ENCODE measurements around the gene CFAP92.

Gene CFAP92

GRCh38 chr3:129007792-129008191, 13.9 kb upstream of the CFAP92 start:
- no peak for DNase-seq (ENCODE audit: low read depth)

GRCh38 chr3:129006864-129007263, 13.0 kb upstream of the CFAP92 start:
- no peak for DNase-seq (ENCODE audit: low read depth)

- no peak for DNase-seq (ENCODE audit: low read depth)
These were observed 11.8 kb upstream of the CFAP92 start for GRCh38 chr3:129005526-129006303.

GRCh38 chr3:129004639-129005295, 10.9 kb upstream of the CFAP92 start:
- no peak for DNase-seq (ENCODE audit: low read depth)

- DNase-seq (ENCODE audit: low read depth) = peak; percentile 39
These were observed 9.8 kb upstream of the CFAP92 start for GRCh38 chr3:129003578-129004112.

GRCh38 chr3:129002573-129003569, 9.0 kb upstream of the CFAP92 start:
- DNase-seq (ENCODE audit: low read depth) = no peak

GRCh38 chr3:129001806-129002572, 8.1 kb upstream of the CFAP92 start:
- no peak for DNase-seq (ENCODE audit: low read depth)

- DNase-seq (ENCODE audit: low read depth) = no peak
These were observed 7.4 kb upstream of the CFAP92 start, which contains the start of gene EFCC1 for GRCh38 chr3:129001101-129001805. EFCC1 (plus strand) TSS chr3:129001304; CDS start chr3:129001629, 325 bp downstream.

- no peak for DNase-seq (ENCODE audit: low read depth)
These were observed 6.8 kb upstream of the CFAP92 start for GRCh38 chr3:129000742-129001100.

- DNase-seq (ENCODE audit: low read depth) = no peak
These were observed 5.2 kb upstream of the CFAP92 start for GRCh38 chr3:128999102-128999501.

- DNase-seq (ENCODE audit: low read depth) = no peak
These were observed 4.7 kb upstream of the CFAP92 start for GRCh38 chr3:128998561-128998960.

- no peak for DNase-seq (ENCODE audit: low read depth)
These were observed 3.7 kb upstream of the CFAP92 start for GRCh38 chr3:128997486-128998133.

GRCh38 chr3:128996726-128997125, 2.9 kb upstream of the CFAP92 start:
- no peak for DNase-seq (ENCODE audit: low read depth)

GRCh38 chr3:128996200-128996599, 2.3 kb upstream of the CFAP92 start:
- no peak for DNase-seq (ENCODE audit: low read depth)

GRCh38 chr3:128995737-128996136, 1.9 kb upstream of the CFAP92 start:
- no peak for DNase-seq (ENCODE audit: low read depth)

GRCh38 chr3:128994581-128995546, 988 bp upstream of the CFAP92 start:
- DNase-seq (ENCODE audit: low read depth) = no peak

GRCh38 chr3:128994173-128994512, 267 bp upstream of the CFAP92 start:
- no peak for DNase-seq (ENCODE audit: low read depth)

GRCh38 chr3:128992926-128993460, 883 bp downstream of the CFAP92 start:
- no peak for DNase-seq (ENCODE audit: low read depth)
